Islet precursor cell (in vitro differentiated cells): ENCODE results near the gene MRPL12.
"Not testable (repeated sequence)": the region's sequence is repeated elsewhere in the genome, so short reads cannot be mapped to it uniquely, and the experiment has no call there.

Experiments
- DNase-seq: peaks from one replicate; pipeline ENCODE4 v3.0.0-alpha.2; 2018

Gene MRPL12

DNA sequence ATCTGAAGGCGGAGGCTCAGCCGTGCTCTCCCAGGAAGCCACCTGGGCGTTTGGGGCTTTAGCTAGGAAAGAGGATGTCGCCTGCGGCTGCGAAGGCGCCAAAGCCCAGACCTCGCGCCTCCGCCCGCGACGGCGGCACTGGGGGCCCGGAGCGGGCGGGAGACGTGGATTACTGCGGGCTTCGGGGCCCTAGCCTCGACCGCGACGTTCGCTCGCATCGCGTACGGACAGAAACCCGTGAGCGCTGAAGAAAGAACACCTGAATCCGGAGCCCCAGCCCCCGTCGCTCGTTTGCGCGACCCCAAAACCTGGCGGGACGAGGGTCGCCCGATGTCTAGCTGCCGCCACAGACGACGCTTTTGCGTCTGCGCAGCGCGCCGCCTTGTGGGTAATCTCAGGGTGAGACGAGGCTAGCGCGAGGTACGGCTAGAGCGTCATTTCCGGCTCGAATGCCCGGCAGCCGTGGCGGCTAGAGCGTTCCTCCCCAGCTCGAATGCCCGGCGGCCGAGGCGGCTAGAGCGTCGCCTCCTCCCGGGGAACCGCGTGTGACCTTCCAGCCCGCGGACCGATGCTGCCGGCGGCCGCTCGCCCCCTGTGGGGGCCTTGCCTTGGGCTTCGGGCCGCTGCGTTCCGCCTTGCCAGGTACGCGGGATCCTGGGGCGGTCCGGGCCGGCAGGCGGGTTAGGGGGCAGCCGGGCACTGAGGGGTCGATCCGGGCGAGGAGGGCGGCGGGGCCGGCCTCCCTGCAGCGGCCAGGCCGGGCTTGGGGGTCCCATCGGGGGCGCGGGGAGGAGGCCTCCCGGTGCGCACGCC, at the start of gene MRPL12:
MRPL12 (plus strand) TSS at position 434 of the 813 bp plus-strand sequence; CDS start at position 569, 135 bp downstream.
- peak; percentile 97 for DNase-seq

DNA sequence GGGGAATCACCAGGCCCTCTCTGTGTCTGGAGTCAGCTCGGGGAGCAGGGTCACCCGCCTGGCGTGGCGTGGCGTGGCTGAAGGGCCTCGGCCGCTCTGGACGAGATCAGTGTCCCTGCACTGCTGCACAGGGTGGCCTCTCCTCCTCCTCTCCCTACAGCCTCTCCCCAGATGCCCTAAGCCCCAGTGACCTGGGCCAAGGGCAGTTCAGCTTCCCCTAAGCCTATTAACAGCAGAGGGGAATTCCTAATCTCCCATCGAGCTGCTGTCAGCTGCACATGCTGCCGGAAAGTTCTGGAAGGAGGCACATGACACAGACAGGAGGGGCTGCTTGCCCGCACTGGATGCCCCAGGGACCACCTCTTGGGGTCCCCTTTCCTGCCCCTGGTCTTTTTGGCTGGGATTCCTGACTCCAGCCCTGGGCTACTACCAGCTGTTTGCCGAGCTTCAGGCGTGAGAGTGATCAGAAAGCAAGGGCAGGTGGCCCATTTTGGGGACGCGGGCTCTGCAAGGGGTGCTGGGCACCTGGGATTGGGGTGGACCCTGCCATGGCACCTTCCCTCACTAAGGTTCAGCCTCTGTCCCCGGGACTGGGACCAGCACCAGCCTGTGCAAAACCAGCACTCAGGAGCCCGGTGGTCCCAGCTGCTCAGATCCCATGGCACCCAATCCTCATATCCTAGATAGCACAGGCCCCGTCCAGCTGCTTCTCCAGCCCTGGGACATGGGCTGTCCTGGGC, 47.6 kb upstream of the MRPL12 start:
- no peak for DNase-seq

DNA sequence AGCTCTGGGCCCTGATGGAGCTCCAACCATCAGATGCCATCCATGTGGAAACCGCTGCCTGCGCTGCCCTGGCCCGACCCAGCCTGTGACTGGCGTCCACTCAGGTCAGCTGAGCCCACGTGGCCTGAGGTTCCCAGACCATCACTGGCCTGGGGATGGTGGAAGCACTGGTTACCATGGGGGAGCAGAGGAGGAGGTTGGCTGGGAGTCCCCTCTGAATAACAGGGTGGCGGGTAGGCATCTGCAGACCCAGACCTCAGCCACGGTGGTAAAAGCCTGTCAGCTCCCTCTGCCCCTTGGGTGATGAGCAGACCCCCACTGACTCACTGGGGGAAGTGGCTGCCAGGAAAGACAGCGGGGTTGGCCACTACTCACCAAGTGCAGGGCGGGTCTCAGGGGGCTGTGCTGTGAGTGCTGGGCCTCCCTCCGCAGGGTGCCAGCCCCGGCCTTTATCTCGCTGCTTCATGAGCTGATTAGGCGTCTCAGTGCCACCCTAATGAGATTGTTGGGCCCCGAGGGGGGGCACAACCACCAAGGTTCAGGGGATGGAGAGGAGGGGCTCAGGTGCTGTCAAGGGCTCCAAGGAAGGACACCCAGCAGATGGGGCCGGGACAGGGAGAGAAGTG, 46.9 kb upstream of the MRPL12 start, which contains the start of gene PDE6G:
PDE6G (minus strand) TSS at position 425 of the 626 bp plus-strand sequence. CDS start 3,237 bp downstream, outside the sequence.
- no peak for DNase-seq

DNA sequence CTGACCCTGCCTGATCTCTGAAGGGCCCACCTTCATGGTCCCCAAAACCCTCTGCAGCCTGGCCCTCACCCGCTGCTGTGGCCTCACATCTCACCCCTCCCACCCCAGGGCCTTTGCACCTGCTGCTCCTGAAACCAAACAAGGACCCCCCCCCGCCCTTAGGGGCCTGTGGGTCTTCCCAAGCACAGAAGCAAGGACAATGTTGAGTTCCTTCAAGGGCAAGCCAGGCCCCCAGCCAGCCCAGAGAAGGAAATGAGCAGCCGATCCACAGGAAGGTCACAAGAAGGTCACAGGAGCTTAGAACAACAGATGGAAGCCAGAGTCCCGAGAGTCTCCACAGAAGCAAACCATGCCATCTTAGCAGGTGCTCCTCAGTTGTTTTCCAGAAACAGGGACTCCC, 46.3 kb upstream of the MRPL12 start:
- no peak for DNase-seq

DNA sequence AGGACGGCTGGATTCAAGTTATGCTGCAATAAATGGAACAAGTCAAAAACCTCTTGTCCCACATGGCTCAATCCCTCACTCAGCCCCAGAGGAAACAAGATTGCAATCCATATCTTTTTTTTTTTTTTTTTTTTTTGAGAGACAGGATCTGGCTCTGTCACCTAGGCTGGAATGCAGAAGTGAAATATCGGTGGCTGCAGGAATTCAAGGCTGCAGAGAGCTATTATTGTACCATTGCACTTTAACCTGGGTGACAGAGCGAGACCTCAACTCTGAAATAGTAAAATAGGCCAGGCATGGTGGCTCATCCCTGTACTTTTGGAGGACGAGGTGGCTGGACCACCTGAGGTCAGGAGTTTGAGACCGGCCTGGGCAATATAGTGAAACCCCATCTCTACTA, 44.1 kb upstream of the MRPL12 start:
- DNase-seq, result no peak

DNA sequence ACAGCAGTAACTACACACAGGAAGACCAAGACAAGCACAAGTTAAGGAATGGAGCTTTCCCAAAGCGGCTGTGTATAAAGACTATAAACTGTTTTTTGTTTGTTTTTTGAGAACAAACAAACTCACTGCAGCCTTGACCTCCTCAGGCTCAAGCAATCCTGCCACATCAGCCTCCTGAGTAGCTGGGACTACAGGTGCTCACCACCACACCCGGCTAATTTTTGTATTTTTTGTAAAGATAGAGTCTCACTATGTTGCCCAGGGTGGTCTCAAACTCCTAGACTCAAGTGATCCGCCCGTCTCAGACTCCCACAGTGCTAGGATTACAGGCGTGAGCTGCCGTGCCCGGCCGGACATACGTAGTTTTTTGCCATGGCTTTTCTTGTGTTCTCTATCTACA, 42.7 kb upstream of the MRPL12 start:
- no peak for DNase-seq

DNA sequence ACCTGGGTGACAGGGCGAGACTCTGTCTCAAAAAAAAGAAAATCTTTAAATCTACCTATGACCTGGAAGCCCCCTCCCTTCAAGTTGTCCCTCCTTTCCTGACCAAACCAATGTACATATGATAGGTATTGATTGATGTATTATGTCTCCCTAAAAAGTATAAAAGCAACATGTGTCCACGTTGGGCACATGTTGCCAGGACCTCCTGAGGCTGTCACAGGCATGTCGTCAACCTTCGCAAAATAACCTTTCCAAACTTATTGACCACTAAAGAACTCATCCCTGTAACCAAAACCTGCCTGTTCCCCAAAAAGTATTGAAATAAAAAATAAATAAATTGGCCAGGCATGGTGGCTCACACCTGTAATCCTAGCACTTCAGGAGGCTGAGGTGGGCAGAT, 41.2 kb upstream of the MRPL12 start:
- no peak for DNase-seq

DNA sequence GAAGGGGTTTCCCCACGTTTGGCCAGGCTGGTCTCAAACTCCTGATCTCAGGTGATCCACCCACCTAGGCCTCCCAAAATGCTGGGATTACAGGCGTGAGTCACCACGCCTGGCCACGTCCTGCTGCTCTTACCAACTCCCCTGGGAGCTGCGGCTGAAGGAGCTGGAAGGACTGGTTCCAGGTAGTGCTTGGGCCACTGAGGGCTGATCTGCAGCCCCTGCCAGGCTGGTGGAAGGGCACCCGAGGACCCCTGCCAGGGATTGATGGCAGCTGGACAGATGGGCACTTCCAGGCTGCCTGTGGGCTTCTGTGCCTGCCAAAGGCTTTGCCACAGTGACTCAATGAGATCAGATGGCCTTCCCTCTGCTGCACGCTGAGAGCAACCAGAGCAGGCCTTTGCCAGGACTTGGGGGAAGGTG, 39.1 kb upstream of the MRPL12 start:
- DNase-seq, result no peak

DNA sequence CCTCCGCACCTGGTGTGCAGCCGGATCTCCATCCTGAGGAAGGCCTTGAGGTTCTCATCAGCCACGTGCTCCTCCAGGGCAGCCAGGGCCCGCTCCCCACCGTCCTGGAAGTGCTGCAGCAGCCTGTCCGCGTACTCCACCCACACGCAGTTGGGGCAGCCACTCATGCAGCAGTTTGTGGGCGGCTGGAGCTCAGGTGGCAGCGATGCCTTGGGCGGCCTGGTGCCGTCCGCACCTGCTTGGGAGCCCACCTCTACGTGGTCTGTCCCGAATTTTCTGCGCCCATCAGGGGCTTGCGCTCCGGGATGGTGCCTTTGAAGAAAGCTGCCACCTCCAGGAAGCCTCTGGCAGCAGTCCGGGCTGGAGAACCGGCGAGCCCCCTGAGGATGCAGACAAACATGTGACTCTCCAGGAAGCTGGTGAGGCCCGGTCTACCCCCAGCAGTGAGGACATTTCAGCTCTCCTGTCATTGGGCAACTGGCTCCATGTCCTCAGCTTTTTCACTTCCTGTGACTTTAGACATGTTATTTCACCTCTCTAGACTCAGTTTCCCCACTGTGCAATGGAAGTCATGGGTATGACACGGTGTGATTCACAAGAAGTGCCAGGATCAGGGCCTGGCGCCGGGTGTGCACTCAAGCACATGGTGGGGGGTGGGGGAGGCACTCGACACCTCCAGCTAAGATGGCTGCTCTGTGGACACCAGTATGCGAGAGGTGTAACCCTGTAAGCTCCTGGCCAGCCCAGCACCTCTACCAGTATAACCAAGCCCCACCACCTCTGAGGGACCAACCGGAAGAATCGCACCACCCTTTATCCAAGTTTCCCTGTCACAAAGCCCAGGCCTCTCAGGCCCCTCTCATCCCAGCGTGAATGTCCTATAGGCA, 37.7 kb upstream of the MRPL12 start:
- no peak for DNase-seq

DNA sequence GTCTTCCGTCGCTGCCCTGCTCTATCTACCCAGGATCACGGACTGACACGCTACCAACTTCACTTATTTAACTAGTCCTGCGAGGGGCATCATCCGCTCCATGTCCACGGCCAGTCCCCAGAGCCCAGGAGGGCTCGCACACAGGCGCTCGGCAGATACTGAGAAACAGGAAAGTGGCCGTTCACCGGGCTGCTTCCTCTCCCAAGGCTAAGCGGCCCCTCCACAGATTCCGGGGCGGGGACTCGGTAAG, 37.1 kb upstream of the MRPL12 start:
- no peak for DNase-seq

DNA sequence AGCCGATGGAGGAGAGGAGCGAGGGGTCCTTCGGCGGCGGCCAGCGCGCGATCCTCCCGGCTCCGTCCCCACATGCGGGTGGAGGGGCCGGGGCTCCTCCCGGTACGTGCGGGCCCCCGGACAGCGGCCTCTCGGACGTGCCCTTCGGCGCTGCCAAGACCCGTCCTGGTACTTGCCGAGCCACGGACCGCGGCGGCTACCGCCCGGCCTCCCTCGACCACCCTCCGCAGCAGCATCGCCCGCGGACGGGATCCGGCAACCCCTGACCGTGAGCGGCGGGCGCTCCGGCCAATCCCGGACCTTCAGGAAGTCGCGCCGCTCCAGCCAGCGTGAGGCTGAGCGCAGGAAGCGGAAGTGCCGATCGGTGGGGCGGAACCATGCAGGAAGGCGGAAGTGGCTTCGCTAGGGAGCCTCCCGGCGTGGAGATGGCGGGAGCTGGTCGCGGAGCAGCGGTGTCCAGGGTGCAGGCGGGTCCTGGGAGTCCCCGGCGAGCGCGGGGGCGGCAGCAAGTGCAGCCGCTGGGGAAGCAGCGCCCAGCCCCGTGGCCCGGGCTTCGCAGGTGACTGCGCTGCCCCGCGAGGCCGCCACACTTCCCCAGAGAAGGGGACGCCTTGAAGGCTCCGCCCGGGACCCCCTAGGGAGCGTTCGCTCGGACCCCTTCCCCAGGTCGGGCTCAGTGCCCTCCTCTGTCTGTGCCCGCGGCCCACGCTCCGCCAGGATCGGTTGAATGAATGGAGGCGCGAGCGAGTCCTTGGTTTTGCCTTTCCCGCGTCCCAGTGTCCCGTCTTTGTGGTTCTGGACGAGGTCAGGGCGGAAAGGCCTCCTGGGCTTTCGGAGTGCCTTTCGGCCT, 36.6 kb upstream of the MRPL12 start, which contains the start of the genes CCDC137 and OXLD1:
CCDC137 (plus strand) TSS at position 396 of the 850 bp plus-strand sequence; CDS start at position 426, 30 bp downstream.
OXLD1 (minus strand) TSS at position 264 of the 850 bp plus-strand sequence; CDS start at position 236, 28 bp downstream.
- DNase-seq, result peak; percentile 99

DNA sequence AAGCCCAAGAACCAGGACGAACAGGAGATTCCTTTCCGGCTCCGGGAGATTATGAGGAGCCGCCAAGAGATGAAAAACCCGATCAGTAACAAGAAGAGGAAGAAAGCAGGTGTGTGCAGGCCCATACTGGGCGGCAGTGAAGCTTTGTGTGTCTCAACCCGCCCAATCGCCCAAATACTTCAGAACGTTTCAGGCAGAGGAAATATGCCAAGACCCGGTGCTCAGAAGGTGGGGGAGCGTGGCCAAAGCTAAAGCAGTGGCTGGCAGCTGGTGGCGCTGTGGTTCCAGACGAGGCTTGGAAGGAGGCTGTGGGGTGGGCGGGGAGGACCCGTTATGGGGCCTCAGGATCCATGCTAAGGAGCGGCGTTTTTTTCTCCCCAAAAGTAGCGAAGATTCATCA, 35.4 kb upstream of the MRPL12 start:
- DNase-seq, result peak; percentile 69

DNA sequence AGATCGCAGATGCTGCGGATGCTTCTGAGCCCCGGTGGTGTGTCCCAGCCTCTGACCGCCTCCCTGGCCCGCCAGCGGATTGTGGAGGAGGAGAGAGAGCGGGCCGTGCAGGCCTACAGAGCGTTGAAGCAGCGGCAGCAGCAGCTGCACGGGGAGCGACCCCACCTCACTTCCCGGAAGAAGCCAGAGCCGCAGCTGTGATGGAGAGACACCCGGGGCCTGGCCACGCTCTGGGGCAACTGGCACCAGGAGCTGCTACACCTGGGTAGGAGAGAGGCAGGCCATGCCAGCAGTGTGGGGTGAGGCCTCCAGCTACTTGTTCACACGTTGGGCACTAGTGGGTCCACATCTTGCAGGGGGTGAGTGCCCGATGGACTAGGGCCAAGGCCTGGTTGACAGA, 30.7 kb upstream of the MRPL12 start:
- DNase-seq, result no peak

DNA sequence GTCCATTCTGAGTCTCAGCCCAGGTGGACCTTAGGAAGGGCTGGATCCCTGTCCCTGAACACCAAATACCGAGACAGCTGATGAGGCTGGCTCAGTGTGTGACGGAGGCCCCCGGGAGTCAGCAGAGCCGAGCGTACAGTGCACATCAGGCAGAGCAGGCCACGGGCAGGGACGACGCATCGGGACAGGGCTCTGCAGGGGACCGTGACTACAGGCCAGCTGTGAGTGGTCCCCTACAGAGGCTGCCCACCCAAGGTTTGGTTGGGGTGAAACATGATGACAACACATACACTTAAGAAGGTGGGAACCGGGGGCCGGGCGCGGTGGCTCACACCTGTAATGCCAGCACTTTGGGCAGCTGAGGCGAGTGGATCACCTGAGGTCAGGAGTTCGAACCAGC, 30.2 kb upstream of the MRPL12 start:
- DNase-seq, result no peak

DNA sequence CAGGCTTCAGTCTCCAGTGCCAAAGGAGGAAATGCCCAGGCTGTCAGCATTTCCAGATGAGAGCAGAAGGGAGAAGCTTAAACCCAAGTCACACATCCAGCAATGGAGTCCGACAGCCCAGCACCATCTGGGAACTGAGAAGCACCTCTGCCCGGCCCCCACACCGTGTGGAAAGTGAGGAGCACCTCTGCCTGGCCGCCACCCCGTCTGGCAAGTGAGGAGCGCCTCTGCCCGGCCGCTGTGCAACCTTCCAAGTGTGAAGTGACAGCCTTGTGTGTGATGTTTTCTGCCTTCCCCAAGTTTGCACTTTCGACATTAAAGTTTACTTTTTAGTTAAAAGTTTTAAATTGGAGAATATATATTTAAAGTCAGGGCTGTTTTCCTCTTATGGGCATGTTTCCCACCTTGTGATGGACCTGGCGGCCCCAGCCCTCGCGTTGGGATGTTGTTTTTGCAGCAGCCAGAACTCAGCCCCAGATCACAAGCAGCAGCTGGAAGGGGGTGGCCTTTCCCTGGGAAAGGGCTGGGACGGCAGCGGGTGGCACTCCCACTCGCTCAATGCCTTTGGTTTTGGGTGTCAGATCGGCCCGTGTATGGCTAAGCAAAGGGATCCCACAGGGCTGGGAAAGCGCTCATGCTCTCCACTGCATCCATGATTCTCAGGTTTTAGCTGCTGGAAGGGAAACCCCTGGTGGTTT, 29.5 kb upstream of the MRPL12 start:
- DNase-seq, result no peak

DNA sequence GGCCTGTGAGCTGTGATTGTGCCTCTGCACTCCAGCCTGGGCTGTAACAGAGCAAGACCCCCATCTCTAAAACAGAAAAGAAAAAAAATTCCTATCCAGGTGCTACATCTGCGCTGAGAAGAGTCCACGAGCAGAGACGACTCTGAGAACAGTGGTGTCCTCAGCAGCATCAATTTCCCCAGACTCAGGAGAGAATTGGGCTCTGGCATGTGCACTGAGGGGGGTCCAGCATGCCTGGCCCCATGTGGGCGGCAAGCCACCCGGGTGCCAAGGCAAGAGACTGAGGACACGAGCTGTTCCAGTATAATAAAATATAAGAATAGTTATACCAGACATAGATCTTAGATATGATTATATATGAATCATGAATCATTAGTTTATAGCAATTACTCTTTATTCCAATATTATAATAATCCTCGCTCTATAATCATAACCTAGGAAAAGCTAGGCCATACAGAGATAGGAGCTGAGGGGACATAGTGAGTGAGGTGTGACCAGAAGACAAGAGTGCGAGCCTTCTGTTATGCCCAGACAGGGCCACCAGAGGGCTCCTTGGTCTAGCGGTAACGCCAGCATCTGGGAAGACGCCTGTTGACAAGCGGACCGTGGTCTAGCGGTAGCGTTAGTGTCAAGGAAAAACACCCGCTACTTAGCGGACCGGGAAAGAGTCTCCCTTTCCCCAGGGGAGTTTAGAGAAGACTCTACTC, 27.5 kb upstream of the MRPL12 start:
- DNase-seq, result not testable (repeated sequence)

DNA sequence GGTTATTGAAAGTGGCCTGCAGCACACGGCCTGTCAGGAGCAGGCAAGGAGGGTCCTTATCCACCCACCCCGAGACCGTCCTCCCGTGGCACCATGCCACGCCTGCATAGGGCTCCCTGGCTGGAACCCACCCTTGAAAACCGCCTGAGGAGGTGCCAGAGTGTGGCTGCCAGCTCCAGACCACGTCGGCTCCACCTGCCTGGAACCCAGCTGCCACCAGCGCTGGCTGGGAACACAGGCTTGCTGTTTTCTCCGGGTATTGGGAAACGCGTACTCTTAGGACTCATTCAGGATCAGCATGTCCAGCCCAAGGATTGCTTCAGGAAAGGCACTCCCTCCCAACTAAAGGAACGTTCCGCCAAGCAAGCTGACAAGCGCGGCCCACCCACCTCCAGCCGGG, 26.3 kb upstream of the MRPL12 start:
- DNase-seq, result no peak

DNA sequence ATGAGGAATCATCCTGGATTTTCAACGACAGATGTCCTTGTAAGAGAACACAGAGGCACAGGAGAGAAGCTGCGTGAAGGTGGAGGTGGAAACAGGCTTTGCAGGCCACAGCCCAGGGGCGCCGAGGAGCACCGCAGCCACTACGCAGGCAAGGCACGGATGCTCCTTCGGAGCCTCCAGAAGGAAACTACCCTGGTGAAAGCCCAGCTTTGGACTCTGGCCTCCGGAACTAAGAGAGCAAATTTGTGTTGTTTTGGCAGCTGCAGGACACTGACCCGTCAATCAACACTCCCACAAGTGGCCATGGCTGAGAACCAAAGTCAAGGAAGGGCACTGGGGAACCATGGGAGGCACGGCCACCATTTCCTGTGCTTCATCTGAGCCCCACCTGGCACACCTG, 23.0 kb upstream of the MRPL12 start:
- no peak for DNase-seq

DNA sequence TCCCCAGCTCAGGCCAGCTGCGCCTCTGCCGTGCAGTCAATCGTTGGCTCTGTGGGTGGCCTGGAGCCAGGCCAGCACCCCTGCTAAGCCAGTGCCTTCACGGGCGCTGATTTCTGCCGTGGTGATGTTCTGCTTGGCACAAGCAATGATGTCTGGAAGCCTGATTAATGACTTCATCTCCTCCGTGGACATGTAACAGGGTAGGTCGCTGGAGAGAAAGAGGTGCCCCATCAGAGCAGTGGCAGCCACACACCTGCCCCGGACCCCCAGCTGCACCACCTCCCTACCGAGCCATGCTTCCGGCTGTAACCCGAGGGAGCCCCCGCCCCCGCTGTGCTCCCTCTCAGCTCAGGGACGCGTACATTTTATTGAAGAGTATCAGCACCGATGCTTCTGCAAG, 21.5 kb upstream of the MRPL12 start:
- DNase-seq, result no peak

DNA sequence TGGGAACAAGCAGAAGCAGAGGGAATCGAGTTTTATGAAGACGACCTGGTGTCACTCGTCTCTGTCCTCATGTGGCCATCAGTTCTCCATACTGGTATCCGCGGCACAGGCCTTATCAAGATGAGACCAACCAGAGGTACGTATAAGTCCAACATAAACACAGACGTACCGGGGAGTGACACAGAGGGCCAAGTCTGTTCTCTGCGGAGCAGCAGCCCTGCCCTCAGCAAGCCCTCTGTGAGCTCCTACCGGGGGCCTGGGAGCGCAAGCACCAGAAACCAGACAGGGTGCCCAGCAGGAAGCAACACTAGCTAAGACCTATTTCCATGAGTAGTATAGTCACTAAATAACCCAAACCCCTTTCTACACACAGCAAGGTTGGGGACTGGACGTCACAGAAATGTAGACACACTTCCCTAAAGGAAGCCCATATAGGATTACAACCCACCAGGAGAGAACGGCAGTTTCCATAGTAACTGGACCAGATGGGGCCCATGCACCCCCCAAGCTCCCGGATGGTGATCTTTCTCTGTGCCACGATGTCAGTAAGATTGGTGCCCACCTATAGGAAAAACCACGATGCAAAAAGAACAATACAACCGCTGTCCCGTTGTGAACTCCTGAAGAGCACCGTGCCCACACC, 20.5 kb upstream of the MRPL12 start:
- DNase-seq, result no peak
